ENCODE data around the gene PROX2. TPM values are rescaled to one million over a fixed set of nuclear protein-coding genes. Genes with fewer than 3 reads are reported as not detected.

The PROX2 gene
- total RNA-seq, 4 donors from 2014 or later = not detected

GRCh38 chr14:74911704-74912103 is 35.8 kb upstream of the PROX2 start:
- no peak overlapping the region for H3K4me3 ChIP-seq
- intact Hi-C loops (cut with DNase I; ENCODE audit: low total_unique reads) = loop anchor here (5.0 kb wide), 2 partner anchors 36 to 101 kb away; no protein-coding TSS in a partner anchor
- H3K27me3 ChIP-seq = no peaks in the 10 kb centered on the region
- ATAC-seq (no peak), DNase-seq (no peak)
- H3K9me3 ChIP-seq = no peaks in the 10 kb centered on the region
- TF ChIP-seq CTCF (IDR thresholded peaks at IDR 0.05 in 4 of 5, conservative IDR thresholded peaks at IDR 0.05 in 1 of 5) = no peak
- TF ChIP-seq POLR2A (IDR thresholded peaks at IDR 0.05) = no peak
- no peak overlapping the region for H3K27ac ChIP-seq
- in situ Hi-C loops (cut with MboI; ENCODE audit: low sequenced_read_pairs in 4 of 4) = loop anchor here in 2 of 4 donors (10.0 kb wide), 1 partner anchor 173 kb away; no protein-coding TSS in a partner anchor
- peaks cover 39 to 42% of the 10 kb centered on the region in 2 donors for H3K4me1 ChIP-seq
- no peaks in the 10 kb centered on the region for H3K36me3 ChIP-seq

GRCh38 chr14:74911221-74911620 is 35.3 kb upstream of the PROX2 start:
- in situ Hi-C loops (cut with MboI; ENCODE audit: low sequenced_read_pairs in 4 of 4) = loop anchor here in 2 of 4 donors (10.0 kb wide), 1 partner anchor 174 kb away; no protein-coding TSS in a partner anchor
- Histone ChIP-seq H3K36me3 (no peaks in the 10 kb centered on the region), H3K9me3 (no peaks in the 10 kb centered on the region), H3K27ac (no peak overlapping the region), H3K4me1 (peaks cover 35 to 41% of the 10 kb centered on the region in 2 donors), H3K27me3 (no peaks in the 10 kb centered on the region), H3K4me3 (no peak overlapping the region)
- TF ChIP-seq POLR2A (IDR thresholded peaks at IDR 0.05) (no peak), CTCF (IDR thresholded peaks at IDR 0.05 in 4 of 5, conservative IDR thresholded peaks at IDR 0.05 in 1 of 5) (no peak)
- intact Hi-C loops (cut with DNase I; ENCODE audit: low total_unique reads) = loop anchor here (5.0 kb wide), 2 partner anchors 36 to 101 kb away; no protein-coding TSS in a partner anchor
- DNase-seq (no peak), ATAC-seq (no peak)

- no peak for TF ChIP-seq CTCF (IDR thresholded peaks at IDR 0.05 in 4 of 5, conservative IDR thresholded peaks at IDR 0.05 in 1 of 5)
- no peak for TF ChIP-seq POLR2A (IDR thresholded peaks at IDR 0.05)
- Histone ChIP-seq H3K27me3 (no peaks in the 10 kb centered on the region), H3K36me3 (no peaks in the 10 kb centered on the region), H3K4me3 (no peak overlapping the region), H3K27ac (no peak overlapping the region), H3K9me3 (no peaks in the 10 kb centered on the region), H3K4me1 (peaks cover 31 to 40% of the 10 kb centered on the region in 2 donors)
- ATAC-seq (no peak), DNase-seq (no peak)
- intact Hi-C loops (cut with DNase I; ENCODE audit: low total_unique reads) = loop anchor here (5.0 kb wide), 2 partner anchors 37 to 102 kb away; no protein-coding TSS in a partner anchor
- in situ Hi-C loops (cut with MboI; ENCODE audit: low sequenced_read_pairs in 4 of 4) = loop anchor here in 2 of 4 donors (10.0 kb wide), 1 partner anchor 174 kb away; no protein-coding TSS in a partner anchor
Observed at GRCh38 chr14:74910556-74910955, 34.6 kb upstream of the PROX2 start.

GRCh38 chr14:74909911-74910310 is 34.0 kb upstream of the PROX2 start:
- no peak for DNase-seq
- ATAC-seq = no peak
- intact Hi-C loops (cut with DNase I; ENCODE audit: low total_unique reads) = loop anchor here (5.0 kb wide), 2 partner anchors 37 to 102 kb away; no protein-coding TSS in a partner anchor
- in situ Hi-C loops (cut with MboI; ENCODE audit: low sequenced_read_pairs in 4 of 4) = loop anchor here in 2 of 4 donors (10.0 kb wide), 1 partner anchor 175 kb away; no protein-coding TSS in a partner anchor
- H3K4me1 ChIP-seq = peaks cover 28 to 41% of the 10 kb centered on the region in 2 donors
- H3K27ac ChIP-seq = no peak overlapping the region
- no peak overlapping the region for H3K4me3 ChIP-seq
- H3K9me3 ChIP-seq = no peaks in the 10 kb centered on the region
- no peaks in the 10 kb centered on the region for H3K36me3 ChIP-seq
- no peaks in the 10 kb centered on the region for H3K27me3 ChIP-seq
- no peak for TF ChIP-seq POLR2A (IDR thresholded peaks at IDR 0.05)
- TF ChIP-seq CTCF (IDR thresholded peaks at IDR 0.05 in 4 of 5, conservative IDR thresholded peaks at IDR 0.05 in 1 of 5) = no peak
